ENCODE measurements around the gene COG5. TPM values are rescaled to one million over a fixed set of nuclear protein-coding genes. Genes with fewer than 3 reads are reported as not detected.

COG5 gene
- total and polyA plus RNA-seq, 9 of the 15 experiments (the other 6 are each of a cell fraction or from before 2014, with no cell fraction given), result 15.3 to 75.1 (median 56.4) TPM

DNA sequence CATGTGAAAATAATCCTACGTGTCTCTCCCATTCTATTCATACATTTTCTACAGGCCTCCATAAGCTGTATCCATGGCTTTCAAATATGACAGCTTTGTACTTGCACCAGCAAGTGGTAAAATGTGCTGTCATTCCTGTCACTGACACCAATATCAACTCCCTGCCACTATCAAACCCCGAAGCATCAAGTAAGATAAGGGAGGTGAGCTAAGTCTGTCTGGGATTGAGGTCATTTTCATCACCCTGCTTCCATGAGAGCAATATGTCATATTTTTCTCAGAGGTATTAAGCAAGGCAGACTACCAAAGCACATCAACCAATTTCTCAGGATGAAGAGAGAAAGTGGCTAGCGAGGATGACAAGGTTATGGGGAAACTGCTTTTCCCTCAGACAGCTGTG lies 82.8 kb downstream of the COG5 start (continued):
- no peak for TF ChIP-seq STAT6 (CRISPR knock-in tag; IDR thresholded peaks at IDR 0.05)
- no peak for TF ChIP-seq THRB (CRISPR knock-in tag; conservative IDR thresholded peaks at IDR 0.05)
- TF ChIP-seq TCF7 (IDR thresholded peaks at IDR 0.05; ENCODE audit: borderline replicate concordance), result no peak
- TF ChIP-seq ZNF23 (CRISPR knock-in tag; IDR thresholded peaks at IDR 0.05), result no peak
- TF ChIP-seq CHCHD3 (CRISPR knock-in tag; IDR thresholded peaks at IDR 0.05), result no peak
- TF ChIP-seq ZNF263 (CRISPR knock-in tag; IDR thresholded peaks at IDR 0.05; ENCODE audit: borderline replicate concordance), result no peak
- no peak for TF ChIP-seq HEY1 (CRISPR knock-in tag; IDR thresholded peaks at IDR 0.05; ENCODE audit: borderline replicate concordance)
- no peak for TF ChIP-seq KDM4B (IDR thresholded peaks at IDR 0.05; ENCODE audit: borderline replicate concordance in 2 of 2, low read depth in 1 of 2)
- TF ChIP-seq, protein P1, sequence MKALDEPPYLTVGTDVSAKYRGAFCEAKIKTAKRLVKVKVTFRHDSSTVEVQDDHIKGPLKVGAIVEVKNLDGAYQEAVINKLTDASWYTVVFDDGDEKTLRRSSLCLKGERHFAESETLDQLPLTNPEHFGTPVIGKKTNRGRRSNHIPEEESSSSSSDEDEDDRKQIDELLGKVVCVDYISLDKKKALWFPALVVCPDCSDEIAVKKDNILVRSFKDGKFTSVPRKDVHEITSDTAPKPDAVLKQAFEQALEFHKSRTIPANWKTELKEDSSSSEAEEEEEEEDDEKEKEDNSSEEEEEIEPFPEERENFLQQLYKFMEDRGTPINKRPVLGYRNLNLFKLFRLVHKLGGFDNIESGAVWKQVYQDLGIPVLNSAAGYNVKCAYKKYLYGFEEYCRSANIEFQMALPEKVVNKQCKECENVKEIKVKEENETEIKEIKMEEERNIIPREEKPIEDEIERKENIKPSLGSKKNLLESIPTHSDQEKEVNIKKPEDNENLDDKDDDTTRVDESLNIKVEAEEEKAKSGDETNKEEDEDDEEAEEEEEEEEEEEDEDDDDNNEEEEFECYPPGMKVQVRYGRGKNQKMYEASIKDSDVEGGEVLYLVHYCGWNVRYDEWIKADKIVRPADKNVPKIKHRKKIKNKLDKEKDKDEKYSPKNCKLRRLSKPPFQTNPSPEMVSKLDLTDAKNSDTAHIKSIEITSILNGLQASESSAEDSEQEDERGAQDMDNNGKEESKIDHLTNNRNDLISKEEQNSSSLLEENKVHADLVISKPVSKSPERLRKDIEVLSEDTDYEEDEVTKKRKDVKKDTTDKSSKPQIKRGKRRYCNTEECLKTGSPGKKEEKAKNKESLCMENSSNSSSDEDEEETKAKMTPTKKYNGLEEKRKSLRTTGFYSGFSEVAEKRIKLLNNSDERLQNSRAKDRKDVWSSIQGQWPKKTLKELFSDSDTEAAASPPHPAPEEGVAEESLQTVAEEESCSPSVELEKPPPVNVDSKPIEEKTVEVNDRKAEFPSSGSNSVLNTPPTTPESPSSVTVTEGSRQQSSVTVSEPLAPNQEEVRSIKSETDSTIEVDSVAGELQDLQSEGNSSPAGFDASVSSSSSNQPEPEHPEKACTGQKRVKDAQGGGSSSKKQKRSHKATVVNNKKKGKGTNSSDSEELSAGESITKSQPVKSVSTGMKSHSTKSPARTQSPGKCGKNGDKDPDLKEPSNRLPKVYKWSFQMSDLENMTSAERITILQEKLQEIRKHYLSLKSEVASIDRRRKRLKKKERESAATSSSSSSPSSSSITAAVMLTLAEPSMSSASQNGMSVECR (CRISPR knock-in tag; IDR thresholded peaks at IDR 0.05), result no peak
- no peak for TF ChIP-seq RBM15 (IDR thresholded peaks at IDR 0.05; ENCODE audit: insufficient read depth, low read length)
- TF ChIP-seq HOXB6 (CRISPR knock-in tag; IDR thresholded peaks at IDR 0.05; ENCODE audit: borderline replicate concordance), result no peak
- no peak for TF ChIP-seq HNRNPH1 (optimal IDR thresholded peaks at IDR 0.05; ENCODE audit: low read depth, low read length)
- no peak for TF ChIP-seq ZFP36 (IDR thresholded peaks at IDR 0.05; ENCODE audit: low read depth, low read length, partially characterized antibody)
- no peak; the same call in 1 of the 2 replicates for TF ChIP-seq ZNF584 (CRISPR knock-in tag; IDR thresholded peaks at IDR 0.05; ENCODE audit: low read depth)
- TF ChIP-seq HDAC2 (IDR thresholded peaks at IDR 0.05), result no peak; the same call in 1 of the 2 replicates
- TF ChIP-seq PCBP2 (IDR thresholded peaks at IDR 0.05; ENCODE audit: low read depth, low read length, poor library complexity, severe bottlenecking), result no peak
- no peak for TF ChIP-seq ZNF277 (CRISPR knock-in tag; IDR thresholded peaks at IDR 0.05; ENCODE audit: borderline replicate concordance)
- no peak for TF ChIP-seq POLR3G (IDR thresholded peaks at IDR 0.05; ENCODE audit: extremely low read depth, insufficient read length, insufficient replicate concordance)
